NCI-H1105 treated with DMSO at 0.1 percent for 48 hours (cell line): ENCODE results near the gene NFATC4.
"Not testable (repeated sequence)": the region's sequence is repeated elsewhere in the genome, so short reads cannot be mapped to it uniquely, and the experiment has no call there.

Experiments
- DNase-seq: peaks from one replicate; lab custom pipeline; 2025; lab: John Stamatoyannopoulos, UW

Gene NFATC4

GRCh38 chr14:24339284-24340151 lies 28.5 kb upstream of the NFATC4 start, which contains the start of gene RIPK3:
Gene RIPK3, minus strand, starts transcription at chr14:24339991. Its CDS starts 165 bp downstream, at chr14:24339826.
- DNase-seq, result no peak

- DNase-seq, result no peak
Measured at GRCh38 chr14:24340606-24341005, 27.4 kb upstream of the NFATC4 start.

- DNase-seq, result no peak
Measured at GRCh38 chr14:24342889-24343288, 25.1 kb upstream of the NFATC4 start.

- DNase-seq, result no peak
Measured at GRCh38 chr14:24343795-24344660, 24.0 kb upstream of the NFATC4 start.

GRCh38 chr14:24347134-24347533 lies 20.9 kb upstream of the NFATC4 start:
- DNase-seq, result no peak

- no peak for DNase-seq
Measured at GRCh38 chr14:24348186-24348585, 19.8 kb upstream of the NFATC4 start.

- DNase-seq, result no peak
Measured at GRCh38 chr14:24349742-24350141, 18.2 kb upstream of the NFATC4 start.

GRCh38 chr14:24351517-24351916 lies 16.5 kb upstream of the NFATC4 start:
- DNase-seq, result peak; percentile 14

GRCh38 chr14:24353559-24354481 lies 14.2 kb upstream of the NFATC4 start:
- DNase-seq, result no peak

GRCh38 chr14:24354482-24354825 lies 13.5 kb upstream of the NFATC4 start:
- DNase-seq, result not testable (repeated sequence)

- DNase-seq, result no peak
Measured at GRCh38 chr14:24355009-24355408, 13.0 kb upstream of the NFATC4 start.

- DNase-seq, result no peak
Measured at GRCh38 chr14:24356208-24356607, 11.8 kb upstream of the NFATC4 start.

GRCh38 chr14:24360281-24360680 lies 7.7 kb upstream of the NFATC4 start:
- no peak for DNase-seq

- DNase-seq, result no peak
Measured at GRCh38 chr14:24361326-24361725, 6.7 kb upstream of the NFATC4 start.

GRCh38 chr14:24362241-24362960 lies 5.6 kb upstream of the NFATC4 start:
- DNase-seq, result no peak

- no peak for DNase-seq
Measured at GRCh38 chr14:24363401-24363800, 4.6 kb upstream of the NFATC4 start.

GRCh38 chr14:24364841-24365240 lies 3.1 kb upstream of the NFATC4 start:
- DNase-seq, result no peak

- peak; percentile 85 for DNase-seq
Measured at GRCh38 chr14:24365600-24366412, 2.2 kb upstream of the NFATC4 start.

- no peak for DNase-seq
Measured at GRCh38 chr14:24366413-24366720, 1.6 kb upstream of the NFATC4 start.

GRCh38 chr14:24366721-24367513 lies 1.1 kb upstream of the NFATC4 start:
- peak; percentile 97 for DNase-seq
